SHP77 treated with DMSO at 0.1 percent for 48 hours (cell line): Measurements from ENCODE around the gene RNF207.

Experiments
- DNase-seq: peaks from one replicate; lab custom pipeline; 2025; lab: John Stamatoyannopoulos, UW

Gene RNF207

GRCh38 chr1:6269720-6270400 is 63.9 kb downstream of the RNF207 start:
- peak; percentile 50 for DNase-seq

GRCh38 chr1:6270401-6270800 is 64.5 kb downstream of the RNF207 start:
- DNase-seq = peak; percentile 34
